HepG2 (cell line): ENCODE data around the gene COA3. TPM values are rescaled to one million over a fixed set of nuclear protein-coding genes. Genes with fewer than 3 reads are reported as not detected.

Experiments used
- ARNT2 ChIP-seq: sonication (generic); formaldehyde crosslinking; IDR thresholded peaks from 2 replicates; pipeline ENCODE4 v1.8.0; 2022; ENCODE audit warnings: mild to moderate bottlenecking, low read depth, missing genetic modification reagents, moderate library complexity
- CREBL2 ChIP-seq: sonication (generic); formaldehyde crosslinking; IDR thresholded peaks from 2 replicates; pipeline ENCODE4 v1.8.1; 2023; ENCODE audit warnings: missing genetic modification reagents, mild to moderate bottlenecking, borderline replicate concordance
- CTCF ChIP-seq: sonication (generic); formaldehyde crosslinking; IDR thresholded peaks from 2 replicates; pipeline ENCODE4 v1.5.0; 2020; ENCODE audit warnings: mild to moderate bottlenecking, missing genetic modification reagents, moderate library complexity
- FOXC1 ChIP-seq: sonication (generic); formaldehyde crosslinking; IDR thresholded peaks from 2 replicates; pipeline ENCODE4 v1.8.0; 2022; ENCODE audit warnings: mild to moderate bottlenecking, missing genetic modification reagents, borderline replicate concordance
- GABPB1 ChIP-seq: IDR thresholded peaks from 2 replicates; pipeline ENCODE4 v1.6.1; 2016; ENCODE audit warnings: mild to moderate bottlenecking, missing genetic modification reagents, moderate library complexity, missing compliant biosample characterization
- HOXA3 ChIP-seq: sonication (generic); formaldehyde crosslinking; IDR thresholded peaks from 2 replicates; pipeline ENCODE4 v1.5.0; 2020; ENCODE audit warnings: missing genetic modification reagents
- IKZF5 ChIP-seq: IDR thresholded peaks from 2 replicates; pipeline ENCODE4 v1.6.1; 2018; ENCODE audit warnings: missing genetic modification reagents, mild to moderate bottlenecking, missing compliant biosample characterization
- MAX ChIP-seq: IDR thresholded peaks from 2 replicates; pipeline ENCODE4 v1.6.1; 2012; ENCODE audit warnings: inconsistent platforms
- NFE2 ChIP-seq: sonication (generic); formaldehyde crosslinking; IDR thresholded peaks from 2 replicates; pipeline ENCODE4 v1.4.0; 2020; ENCODE audit warnings: missing genetic modification reagents
- NR0B2 ChIP-seq: sonication (generic); formaldehyde crosslinking; IDR thresholded peaks from 2 replicates; pipeline ENCODE4 v1.4.0; 2020; ENCODE audit warnings: mild to moderate bottlenecking, missing genetic modification reagents
- NR2F2 ChIP-seq: IDR thresholded peaks from 2 replicates; pipeline ENCODE4 v1.6.1; 2012; ENCODE audit warnings: low read depth, inconsistent platforms, borderline replicate concordance
- RFX5 ChIP-seq: IDR thresholded peaks from 2 replicates; pipeline ENCODE4 v1.6.1; 2011; ENCODE audit warnings: low read depth, low read length, improper control_type of control experiment
- TAF1 ChIP-seq: sonication (generic); formaldehyde crosslinking; IDR thresholded peaks from 2 replicates; pipeline ENCODE4 v1.4.0; 2020; ENCODE audit warnings: missing genetic modification reagents
- TSC22D2 ChIP-seq: sonication (generic); formaldehyde crosslinking; IDR thresholded peaks from 2 replicates; pipeline ENCODE4 v1.5.1; 2020; ENCODE audit warnings: missing genetic modification reagents, mild to moderate bottlenecking, borderline replicate concordance
- ZC3H4 ChIP-seq: sonication (generic); formaldehyde crosslinking; IDR thresholded peaks from 2 replicates; pipeline ENCODE4 v1.4.0; 2020; ENCODE audit warnings: missing genetic modification reagents, borderline replicate concordance
- ZFP90 ChIP-seq: sonication (generic); formaldehyde crosslinking; IDR thresholded peaks from 2 replicates; pipeline ENCODE4 v1.8.0; 2022; ENCODE audit warnings: missing genetic modification reagents, mild to moderate bottlenecking, inconsistent platforms, borderline replicate concordance
- ZMYM2 ChIP-seq: sonication (generic); formaldehyde crosslinking; IDR thresholded peaks from 2 replicates; pipeline ENCODE4 v1.8.0; 2022; ENCODE audit warnings: mild to moderate bottlenecking, missing genetic modification reagents
- ZNF44 ChIP-seq: sonication (generic); formaldehyde crosslinking; IDR thresholded peaks from 2 replicates; pipeline ENCODE4 v1.5.1; 2020; ENCODE audit warnings: mild to moderate bottlenecking, missing genetic modification reagents
- ZNF746 ChIP-seq: sonication (generic); formaldehyde crosslinking; IDR thresholded peaks from 2 replicates; pipeline ENCODE4 v1.8.0; 2022; ENCODE audit warnings: mild to moderate bottlenecking, missing genetic modification reagents
- polyA plus RNA-seq, 8 experiments: library from polyadenylated mRNA; depleted of rRNA in 3 of 8; stranded (reverse) in 7 of 8; unstranded in 1 of 8; fragments of >200 nt; fragmentation: Illumina TruSeq in 4 of 8; extraction: Trizol in 4 of 8; gene quantifications; 2 replicates each; pipeline versions ENCODE4 v1.2.1 to v1.2.3, GENCODE V29; 2011 to 2016; ENCODE audit warnings: low read depth in 4 of 8, missing spikeins in 1 of 8, mixed read lengths in 1 of 8; ENCODE audit not compliant: insufficient read depth in 1 of 8
- total RNA-seq, 5 experiments: library from RNA; depleted of rRNA; stranded (reverse); fragments of >200 nt; fragmentation: Illumina TruSeq; extraction: Trizol; gene quantifications; 2 replicates each; pipeline ENCODE4 v1.2.3, GENCODE V29; 2016; ENCODE audit warnings: low read depth in 1 of 5
- TF ChIP-seq, protein P1 (sequence below): sonication (generic); formaldehyde crosslinking; IDR thresholded peaks from 2 replicates; pipeline ENCODE4 v1.4.0; 2020; ENCODE audit warnings: mild to moderate bottlenecking, missing genetic modification reagents
- TF ChIP-seq, protein P2 (sequence below): sonication (generic); formaldehyde crosslinking; IDR thresholded peaks from 2 replicates; pipeline ENCODE4 v1.4.0; 2020; ENCODE audit warnings: mild to moderate bottlenecking, missing genetic modification reagents

COA3 gene
- total and polyA plus RNA-seq, 2 of the 13 experiments (the other 11 are each of a cell fraction or from before 2014, with no cell fraction given): 133 to 202 TPM

DNA sequence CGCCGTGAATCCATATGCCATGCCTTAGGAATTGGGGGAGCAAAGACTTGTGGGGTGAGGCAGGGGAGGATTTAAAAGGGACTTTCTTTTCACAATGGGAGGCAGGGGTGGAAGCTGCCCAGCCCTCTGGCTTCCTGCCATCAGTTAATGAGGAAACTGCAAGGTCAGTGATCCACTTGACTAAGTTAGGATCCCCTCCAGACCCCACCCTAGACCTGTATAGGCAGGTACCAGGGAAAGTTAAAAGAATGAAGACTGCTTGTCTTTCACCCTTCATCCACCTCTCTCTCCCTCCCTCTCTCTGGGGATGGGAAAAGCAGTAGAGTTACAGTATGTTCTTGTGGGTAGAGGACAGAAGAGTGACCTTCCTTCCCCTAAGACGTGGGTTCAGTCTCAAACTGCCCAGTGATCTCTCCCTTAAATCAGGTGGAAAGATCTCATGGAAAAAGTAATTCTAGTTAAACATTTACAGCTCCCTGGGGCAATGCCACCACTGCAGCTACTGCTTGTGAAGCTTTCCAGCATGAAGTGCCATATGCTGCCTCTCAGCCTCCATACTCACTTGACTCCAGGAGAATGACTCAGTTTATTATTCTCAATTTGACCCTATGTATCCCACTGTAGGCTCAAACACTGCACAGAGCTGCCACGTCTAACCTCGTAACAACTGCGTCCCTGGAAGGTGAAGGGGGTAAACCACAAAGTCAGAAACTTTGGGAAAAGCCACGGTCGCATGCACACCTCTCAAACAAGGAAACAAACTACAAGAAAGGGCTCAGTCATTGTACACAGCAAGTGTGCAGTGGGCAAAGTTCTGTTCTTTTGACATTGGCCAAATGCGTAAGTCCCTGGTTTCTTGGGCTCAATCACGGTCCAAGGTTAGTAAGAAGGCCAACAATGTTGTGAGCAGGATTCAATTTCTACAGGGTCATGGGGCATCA, 1.2 kb downstream of the COA3 start (continued):
- no peak for TF ChIP-seq ZMYM2
- peak; percentile 19; the same call in 1 of the 2 replicates for TF ChIP-seq FOXC1 (CRISPR knock-in tag)
- TF ChIP-seq NR0B2 (CRISPR knock-in tag): no peak
- TF ChIP-seq IKZF5 (CRISPR knock-in tag): no peak
- TF ChIP-seq, protein P1, sequence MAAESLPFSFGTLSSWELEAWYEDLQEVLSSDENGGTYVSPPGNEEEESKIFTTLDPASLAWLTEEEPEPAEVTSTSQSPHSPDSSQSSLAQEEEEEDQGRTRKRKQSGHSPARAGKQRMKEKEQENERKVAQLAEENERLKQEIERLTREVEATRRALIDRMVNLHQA (CRISPR knock-in tag): no peak
- no peak for TF ChIP-seq TSC22D2 (CRISPR knock-in tag)
- no peak for TF ChIP-seq ZNF746 (CRISPR knock-in tag)
- TF ChIP-seq NFE2: no peak
- peak; percentile 56; the same call in 1 of the 2 replicates for TF ChIP-seq TAF1 (CRISPR knock-in tag)
- TF ChIP-seq ZNF44: 0 out of 2 replicates have a peak, but pooled peaks have one; percentile 18
- TF ChIP-seq ZC3H4 (CRISPR knock-in tag): 0 out of 2 replicates have a peak, but pooled peaks have one; percentile 62
- TF ChIP-seq HOXA3 (CRISPR knock-in tag): peak; percentile 73
- TF ChIP-seq RFX5: no peak
- no peak for TF ChIP-seq ARNT2
- TF ChIP-seq CREBL2 (CRISPR knock-in tag): no peak
- TF ChIP-seq CTCF (CRISPR knock-in tag): no peak
- peak; percentile 43; the same call in 1 of the 2 replicates for TF ChIP-seq MAX
- TF ChIP-seq NR2F2: 0 out of 2 replicates have a peak, but pooled peaks have one; percentile 30
- no peak for TF ChIP-seq GABPB1 (CRISPR knock-in tag)
- TF ChIP-seq, protein P2, sequence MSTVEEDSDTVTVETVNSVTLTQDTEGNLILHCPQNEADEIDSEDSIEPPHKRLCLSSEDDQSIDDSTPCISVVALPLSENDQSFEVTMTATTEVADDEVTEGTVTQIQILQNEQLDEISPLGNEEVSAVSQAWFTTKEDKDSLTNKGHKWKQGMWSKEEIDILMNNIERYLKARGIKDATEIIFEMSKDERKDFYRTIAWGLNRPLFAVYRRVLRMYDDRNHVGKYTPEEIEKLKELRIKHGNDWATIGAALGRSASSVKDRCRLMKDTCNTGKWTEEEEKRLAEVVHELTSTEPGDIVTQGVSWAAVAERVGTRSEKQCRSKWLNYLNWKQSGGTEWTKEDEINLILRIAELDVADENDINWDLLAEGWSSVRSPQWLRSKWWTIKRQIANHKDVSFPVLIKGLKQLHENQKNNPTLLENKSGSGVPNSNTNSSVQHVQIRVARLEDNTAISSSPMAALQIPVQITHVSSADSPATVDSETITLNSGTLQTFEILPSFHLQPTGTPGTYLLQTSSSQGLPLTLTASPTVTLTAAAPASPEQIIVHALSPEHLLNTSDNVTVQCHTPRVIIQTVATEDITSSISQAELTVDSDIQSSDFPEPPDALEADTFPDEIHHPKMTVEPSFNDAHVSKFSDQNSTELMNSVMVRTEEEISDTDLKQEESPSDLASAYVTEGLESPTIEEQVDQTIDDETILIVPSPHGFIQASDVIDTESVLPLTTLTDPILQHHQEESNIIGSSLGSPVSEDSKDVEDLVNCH (CRISPR knock-in tag): no peak
- TF ChIP-seq ZFP90 (CRISPR knock-in tag): no peak
